Kidney glomerular epithelial cell (primary cell): Measurements from ENCODE around the gene CLIP4.

Source experiments
- DNase-seq: peaks from one replicate; lab custom pipeline; 2025; lab: John Stamatoyannopoulos, UW

CLIP4 gene

DNA sequence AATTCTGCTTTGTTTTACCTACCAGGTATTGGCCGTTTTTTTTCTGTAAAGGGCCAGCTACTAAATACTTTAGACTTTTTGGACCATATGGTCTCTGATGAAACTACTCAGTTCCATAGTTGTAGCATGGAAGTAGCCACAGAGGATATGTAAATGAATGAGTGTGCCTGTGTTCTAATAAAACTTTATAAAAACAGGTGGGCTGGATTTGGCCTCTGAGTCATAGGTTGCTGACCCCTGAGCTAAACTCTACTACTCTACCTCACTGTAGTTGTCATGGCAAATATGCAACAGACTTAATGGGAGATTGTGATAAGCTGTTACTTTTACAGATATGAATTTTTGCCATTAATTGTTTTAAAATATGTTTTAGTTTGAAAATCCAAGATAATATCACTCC is 19.7 kb downstream of the CLIP4 start:
- no peak for DNase-seq

- no peak for DNase-seq
Observed at GRCh38 chr2:29139152-29139551, 23.9 kb downstream of the CLIP4 start.

DNA sequence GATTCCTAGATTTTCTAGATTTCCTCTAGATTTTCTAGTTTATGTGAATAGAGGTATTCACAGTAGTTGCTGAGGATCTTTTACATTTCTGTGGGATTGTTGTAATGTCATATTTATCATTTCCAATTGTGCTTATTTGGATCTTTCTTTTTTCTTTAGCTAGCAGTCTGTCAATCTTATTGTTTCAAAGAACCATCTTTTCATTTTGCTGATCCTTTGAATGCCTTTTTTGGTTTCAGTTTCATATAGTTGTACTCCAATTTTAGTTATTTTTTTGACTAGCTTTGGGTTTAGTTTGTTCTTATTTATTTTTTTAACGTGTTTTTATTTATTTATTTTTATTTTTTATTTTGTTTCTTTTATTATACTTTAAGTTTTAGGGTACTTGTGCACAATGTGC is 24.5 kb downstream of the CLIP4 start:
- no peak for DNase-seq

DNA sequence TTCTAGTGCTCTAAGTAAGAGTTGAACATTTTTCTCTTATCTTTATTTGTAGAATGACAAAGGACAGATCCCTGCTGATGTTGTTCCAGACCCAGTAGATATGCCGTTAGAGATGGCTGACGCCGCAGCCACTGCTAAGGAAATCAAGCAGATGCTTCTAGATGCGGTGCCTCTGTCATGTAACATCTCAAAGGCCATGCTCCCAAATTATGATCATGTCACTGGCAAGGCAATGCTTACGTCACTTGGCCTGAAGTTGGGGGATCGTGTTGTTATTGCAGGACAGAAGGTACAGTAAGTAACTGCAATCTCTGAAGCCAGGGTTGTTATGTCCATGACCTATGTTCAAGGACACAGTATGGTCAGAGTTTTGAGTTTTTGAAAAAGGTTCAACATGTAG is 28.4 kb downstream of the CLIP4 start:
- no peak for DNase-seq

GRCh38 chr2:29146197-29146596 is 31.0 kb downstream of the CLIP4 start:
- DNase-seq, result no peak

DNA sequence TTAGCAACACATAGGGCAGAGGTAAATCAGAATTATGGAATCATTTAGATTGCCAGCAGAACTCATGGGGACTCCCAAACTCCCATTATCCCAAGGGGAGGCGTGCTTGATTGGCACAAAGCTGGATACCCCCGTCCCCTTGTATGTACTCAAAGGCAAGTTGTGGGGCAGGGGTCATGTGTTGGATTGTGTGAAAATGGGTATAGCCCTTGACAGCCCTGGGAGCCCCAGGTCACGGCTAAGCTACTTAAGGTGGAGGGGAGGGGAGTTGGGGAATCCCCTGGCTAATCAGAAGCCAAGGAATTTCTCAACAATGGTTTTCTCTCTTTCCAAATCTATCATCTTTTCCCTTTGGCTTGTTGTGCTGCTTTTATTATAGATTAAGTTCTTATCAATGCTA is 32.7 kb downstream of the CLIP4 start:
- no peak for DNase-seq

- DNase-seq, result no peak
Observed at GRCh38 chr2:29154610-29155009, 39.4 kb downstream of the CLIP4 start.

DNA sequence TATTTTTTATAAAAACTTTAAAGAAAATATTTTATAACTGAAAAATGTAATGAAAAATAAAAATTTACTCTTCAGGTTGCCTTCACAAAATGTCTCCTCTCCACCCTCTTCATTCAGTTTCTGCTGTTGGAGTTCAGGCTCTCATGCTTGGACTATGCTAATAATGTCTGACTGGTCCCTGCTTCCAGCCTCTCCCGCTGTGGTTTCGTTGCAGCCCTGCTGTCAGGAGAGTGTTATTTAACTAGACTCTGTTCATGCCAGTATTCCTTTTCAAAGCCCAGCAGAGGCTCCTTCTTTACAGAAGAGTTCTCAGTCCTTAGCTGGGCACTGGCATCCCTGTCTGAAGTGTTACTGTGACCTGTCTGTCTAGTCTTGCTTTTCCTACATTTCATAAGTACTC is 40.4 kb downstream of the CLIP4 start:
- DNase-seq, result no peak

DNA sequence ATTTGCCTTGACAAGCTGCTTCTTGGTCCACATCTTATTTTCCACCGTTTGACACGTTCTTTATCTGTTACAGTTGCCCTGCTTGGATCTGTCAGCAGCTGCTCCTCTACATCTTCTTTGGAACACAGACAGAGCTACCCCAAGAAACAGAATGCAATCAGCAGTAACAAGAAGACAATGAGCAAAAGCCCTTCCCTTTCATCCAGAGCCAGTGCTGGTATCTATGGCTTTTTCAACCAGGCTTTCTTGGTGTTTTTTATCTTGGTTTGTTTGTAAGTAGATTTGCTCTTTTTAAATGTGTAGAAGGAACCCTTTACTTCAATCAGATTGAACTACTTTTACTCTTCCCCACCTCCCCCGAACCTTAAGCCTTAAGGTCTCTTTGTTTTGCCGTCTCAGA is 41.9 kb downstream of the CLIP4 start:
- no peak for DNase-seq

DNA sequence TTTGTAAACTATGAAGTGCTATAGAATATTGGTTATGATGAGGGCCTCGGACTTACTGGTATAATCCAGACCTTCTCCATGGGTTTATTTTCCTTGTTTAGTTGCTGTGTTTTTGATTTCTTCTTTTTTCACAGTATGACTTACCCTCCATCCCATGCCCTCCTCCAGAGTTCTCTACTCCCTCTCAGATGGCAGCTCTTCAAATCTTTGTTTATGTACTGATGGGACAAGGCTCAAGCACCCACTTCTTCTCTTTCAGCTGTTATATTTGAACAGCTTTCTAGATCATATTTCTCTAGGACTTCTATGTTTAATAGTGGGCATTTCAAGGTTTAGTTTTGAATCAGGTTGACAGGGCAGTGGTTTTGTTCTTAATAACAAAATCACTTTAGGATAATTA is 43.9 kb downstream of the CLIP4 start:
- DNase-seq, result no peak

DNA sequence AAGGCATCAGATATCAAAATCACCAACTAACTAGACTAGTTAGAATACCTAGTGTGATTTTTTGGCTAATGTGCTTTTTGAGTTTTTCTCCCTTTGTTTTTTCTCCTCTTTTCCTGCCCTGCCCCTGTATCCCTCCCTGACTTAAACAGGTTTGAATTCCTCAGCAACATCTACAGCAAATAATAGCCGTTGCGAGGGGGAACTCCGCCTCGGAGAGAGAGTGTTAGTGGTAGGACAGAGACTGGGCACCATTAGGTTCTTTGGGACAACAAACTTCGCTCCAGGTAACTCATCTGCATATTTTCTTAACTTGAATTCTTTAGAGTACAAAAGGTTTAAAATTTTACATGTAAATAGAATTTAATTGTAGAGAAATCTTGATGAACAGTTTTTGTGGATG is 45.0 kb downstream of the CLIP4 start:
- DNase-seq, result no peak

DNA sequence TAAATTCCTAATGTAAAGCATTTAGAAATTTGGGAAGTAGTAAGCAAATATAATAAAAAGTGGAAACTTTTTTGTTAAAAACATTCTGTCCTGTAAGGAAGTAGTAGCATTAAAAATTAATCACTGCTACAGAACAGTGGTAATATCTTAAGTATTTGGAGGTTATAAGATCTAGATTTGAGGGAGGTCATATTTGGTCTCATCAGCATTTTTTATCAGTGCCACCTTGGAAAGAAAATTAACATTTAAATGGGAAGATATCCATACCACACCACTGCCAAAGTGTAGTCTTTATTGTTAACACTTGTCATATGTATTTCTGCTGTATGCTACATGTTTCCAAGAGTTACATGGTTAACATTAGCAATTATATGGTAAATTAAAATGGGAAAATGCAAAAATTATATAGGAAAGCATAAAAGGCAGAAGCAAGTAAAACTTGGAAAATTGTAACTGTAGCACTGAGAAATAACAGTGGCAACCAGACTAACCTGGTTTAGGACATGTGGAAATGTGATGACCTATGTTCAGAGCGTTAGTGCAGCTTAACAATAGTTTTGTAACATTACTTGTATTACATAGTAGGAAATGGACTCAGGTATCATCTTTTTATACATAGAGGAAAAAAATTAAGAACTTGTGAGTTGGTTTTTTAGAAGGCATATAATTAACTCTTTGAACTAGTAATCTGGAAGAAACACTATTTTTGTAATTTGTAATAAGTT is 47.2 kb downstream of the CLIP4 start:
- DNase-seq, result no peak

DNA sequence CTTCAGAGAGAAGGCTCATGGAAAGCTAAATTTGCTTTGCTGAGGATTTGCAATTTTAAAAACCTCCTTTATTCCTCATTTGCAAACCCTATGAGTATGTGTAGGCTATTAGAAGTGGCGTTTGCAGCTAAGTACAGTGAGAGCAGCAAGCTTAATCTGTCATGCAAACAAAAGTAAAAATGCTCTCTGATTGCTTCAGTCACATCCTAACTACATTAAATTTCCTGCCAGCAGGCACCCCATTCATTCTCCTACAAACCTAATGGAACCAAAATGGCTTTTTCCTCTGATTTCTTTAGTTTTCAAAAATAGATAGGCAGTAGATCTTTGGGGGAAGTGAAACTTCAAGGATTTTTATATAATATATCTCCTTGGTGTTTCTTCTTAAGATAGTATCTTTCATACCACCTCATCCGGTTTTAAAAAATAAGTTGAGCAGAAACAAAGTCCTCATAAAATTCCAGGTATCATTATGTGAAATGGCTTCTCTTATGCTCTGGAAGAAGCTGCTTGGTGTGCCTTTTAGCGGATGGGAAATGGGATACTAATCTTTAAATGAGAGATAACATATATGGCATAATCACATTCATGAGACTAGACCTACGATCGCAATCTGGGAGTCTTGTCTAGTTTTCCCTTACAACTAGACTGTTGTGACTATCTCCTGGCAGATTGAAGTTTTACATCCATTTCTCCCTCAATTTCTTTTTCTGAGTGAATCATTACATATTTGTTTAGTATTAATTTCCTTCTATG is 49.1 kb downstream of the CLIP4 start:
- DNase-seq, result no peak

GRCh38 chr2:29165362-29166241 is 50.4 kb downstream of the CLIP4 start:
- DNase-seq, result no peak

DNA sequence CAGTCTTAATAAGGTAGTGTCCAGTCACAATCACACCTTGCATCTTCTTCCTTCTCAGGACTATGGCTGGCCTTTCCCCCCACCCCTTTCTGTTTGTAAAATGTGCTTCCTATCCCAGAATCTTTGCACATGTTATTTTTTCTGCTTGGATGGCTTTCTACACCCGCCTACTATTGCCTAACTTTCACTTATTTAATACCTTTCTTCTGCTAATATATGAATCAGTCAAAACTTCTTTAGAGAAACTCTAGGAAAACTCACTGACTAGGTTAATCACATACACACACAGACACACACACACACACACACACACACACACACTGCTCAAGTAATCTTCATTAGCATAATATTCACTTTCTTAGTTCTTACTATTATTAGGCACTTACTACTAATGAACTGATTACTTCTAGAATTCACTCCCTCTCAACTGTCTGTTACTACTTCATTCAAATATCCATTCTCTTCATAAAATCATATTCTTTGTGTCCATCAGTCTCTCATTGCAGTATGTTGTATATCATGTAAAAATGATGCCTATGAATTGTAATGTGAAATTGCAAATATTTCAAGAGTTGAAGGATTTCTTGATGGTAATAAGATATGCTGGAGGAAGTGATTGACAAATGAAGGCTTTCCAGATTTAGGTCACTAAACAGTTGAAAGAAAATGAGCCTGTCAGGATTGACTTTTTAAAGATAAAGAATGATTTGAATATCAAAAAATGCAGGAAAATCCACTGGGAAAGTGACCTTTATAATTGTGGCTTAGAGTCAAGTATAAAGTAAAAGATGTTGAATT is 51.2 kb downstream of the CLIP4 start:
- peak; percentile 66 for DNase-seq

DNA sequence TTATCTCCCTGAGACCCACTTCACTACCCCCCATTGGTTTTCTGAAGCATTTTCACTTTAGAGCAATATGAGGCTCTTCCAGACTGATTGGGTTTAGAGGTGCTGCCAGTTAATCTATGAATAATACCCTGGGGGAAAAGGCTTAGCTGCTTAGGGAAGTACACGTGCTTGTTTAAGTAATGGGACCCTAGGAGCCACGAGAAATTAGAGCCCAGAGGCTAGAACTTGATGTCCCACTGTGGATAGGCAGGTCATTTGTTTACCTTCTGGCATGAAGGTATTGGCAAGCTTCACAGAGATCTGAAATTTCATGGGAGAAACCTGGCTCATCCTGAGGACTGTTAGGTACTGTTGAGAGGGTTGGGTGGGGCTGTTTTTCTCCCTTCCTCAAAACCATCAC is 59.7 kb downstream of the CLIP4 start:
- no peak for DNase-seq

DNA sequence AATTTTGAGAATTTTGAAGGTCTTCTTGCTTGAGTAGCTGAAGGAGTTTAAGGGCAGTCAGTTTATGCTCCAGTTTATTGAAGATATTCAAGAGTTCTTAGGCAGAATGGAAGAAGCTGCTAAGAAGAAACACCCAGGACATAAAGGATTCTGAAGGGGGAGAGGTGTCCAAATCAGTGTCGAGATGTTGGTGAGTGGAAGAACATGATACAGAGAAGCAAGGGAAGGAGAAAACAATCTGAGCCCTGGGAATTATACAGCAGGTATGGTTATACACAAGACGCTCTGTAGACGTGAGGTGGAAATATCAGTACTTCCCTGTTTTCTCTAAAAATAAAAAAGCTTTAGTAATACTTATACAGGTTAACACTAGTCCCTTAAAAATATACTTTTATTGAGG is 60.1 kb downstream of the CLIP4 start:
- DNase-seq, result no peak

DNA sequence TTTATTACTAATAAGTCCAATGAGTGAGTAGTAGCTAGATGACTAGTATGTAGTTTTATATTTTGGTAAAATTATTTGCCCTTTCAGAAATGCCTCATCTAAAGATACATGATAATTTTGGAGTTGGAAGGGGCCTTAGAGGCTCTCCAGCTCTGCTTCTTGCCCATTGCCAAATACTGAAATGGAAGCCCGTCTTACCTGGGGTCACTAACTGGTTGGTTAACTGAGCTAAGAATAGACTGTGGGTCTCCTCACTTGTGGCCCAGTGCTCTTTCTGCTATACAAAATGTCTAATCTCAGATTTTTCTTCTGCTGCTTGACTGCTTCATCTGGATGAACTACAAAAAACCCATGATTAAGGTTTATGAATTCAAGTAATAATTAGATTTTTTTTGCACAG is 67.1 kb downstream of the CLIP4 start:
- no peak for DNase-seq

DNA sequence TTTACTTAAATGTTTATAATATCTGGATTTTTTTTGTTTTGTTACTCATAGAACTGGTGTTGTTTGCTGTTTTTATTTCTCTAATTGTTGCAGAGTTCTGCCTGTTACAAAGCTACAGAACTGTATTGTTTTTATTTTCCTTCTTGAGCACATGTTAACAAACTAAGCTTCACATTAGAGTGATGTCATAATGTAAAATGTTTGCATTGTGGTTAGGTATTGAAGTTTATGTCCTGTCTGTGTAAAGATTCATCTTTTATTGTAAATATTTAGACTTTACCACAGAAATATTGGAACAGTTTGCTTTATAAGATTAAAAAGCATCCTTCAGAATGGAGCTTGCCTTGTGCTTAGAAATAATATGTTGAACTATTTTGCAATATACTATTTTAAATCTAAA is 67.7 kb downstream of the CLIP4 start:
- DNase-seq, result no peak

DNA sequence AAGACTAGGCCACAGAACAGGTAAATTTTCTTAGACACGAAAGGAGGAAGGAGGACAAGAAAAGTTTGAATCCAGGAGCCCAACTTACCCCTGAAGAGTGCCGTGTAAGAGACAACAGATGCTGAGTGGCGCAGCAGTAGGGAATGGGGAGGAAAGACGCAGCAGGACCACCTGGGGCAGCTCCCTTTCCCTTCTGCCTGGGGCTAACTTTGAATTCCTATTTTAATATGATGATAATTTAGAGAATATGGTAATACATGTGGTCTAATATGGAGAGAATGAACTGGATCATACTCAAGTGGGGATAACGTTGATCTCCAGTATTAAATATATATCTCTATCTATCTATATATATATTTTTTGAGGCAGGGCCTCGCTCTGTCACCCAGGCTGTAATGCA is 69.3 kb downstream of the CLIP4 start:
- no peak for DNase-seq

- no peak for DNase-seq
Observed at GRCh38 chr2:29186817-29187216, 71.6 kb downstream of the CLIP4 start.

DNA sequence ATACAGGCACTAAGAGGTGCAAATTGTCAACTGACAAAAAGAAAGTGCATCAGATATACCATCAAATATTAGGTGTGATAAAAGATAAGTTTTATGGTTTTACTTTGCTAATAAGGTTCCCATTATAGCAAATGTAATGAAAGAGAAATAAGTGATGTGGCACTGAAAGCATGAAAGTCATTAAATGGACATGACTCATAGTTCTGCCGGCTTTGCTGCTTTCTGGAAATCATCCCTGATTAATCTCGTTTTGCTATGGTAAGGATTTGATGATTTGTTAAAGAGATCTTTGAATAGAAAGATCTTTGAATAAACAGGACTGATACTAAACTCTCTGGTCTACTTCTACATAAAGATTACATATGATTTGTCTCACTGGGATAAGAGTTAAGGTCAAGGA is 72.7 kb downstream of the CLIP4 start:
- DNase-seq, result no peak
